ENCODE data around the gene NCLN. TPM values are rescaled to one million over a fixed set of nuclear protein-coding genes. Genes with fewer than 3 reads are reported as not detected.

The NCLN gene
- polyA plus RNA-seq, 3 donors from 2014 or later: 22.8 to 58.8 (median 55.2) TPM

DNA sequence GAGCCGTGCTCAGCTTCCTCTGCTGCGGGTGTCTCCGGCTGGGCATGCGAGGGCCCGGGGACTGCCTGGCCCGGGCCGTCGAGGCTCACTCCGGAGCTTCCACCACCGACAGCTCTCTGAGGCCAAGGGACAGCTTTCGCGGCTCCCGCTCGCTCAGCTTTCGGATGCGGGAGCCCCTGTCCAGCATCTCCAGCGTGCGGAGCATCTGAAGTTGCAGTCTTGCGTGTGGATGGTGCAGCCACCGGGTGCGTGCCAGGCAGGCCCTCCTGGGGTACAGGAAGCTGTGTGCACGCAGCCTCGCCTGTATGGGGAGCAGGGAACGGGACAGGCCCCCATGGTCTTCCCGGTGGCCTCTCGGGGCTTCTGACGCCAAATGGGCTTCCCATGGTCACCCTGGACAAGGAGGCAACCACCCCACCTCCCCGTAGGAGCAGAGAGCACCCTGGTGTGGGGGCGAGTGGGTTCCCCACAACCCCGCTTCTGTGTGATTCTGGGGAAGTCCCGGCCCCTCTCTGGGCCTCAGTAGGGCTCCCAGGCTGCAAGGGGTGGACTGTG lies 5.9 kb upstream of the NCLN start:
- Mint-ChIP-seq H3K27ac (peak overlapping the region; percentile 89 to 98 (median 96)), H3K9me3 (no peaks in the 10 kb centered on the region), H3K27me3 (ENCODE audit: low read depth in 3 of 3) (peaks cover 19 to 21% (median 20%) of the 10 kb centered on the region in 3 donors), H3K4me1 (peaks cover 49 to 59% of the 10 kb centered on the region in 2 donors), H3K4me3 (peak overlapping the region; percentile 98 to 100 (median 100)), H3K36me3 (peaks cover 8 to 13% (median 9%) of the 10 kb centered on the region in 3 donors)
- DNase-seq: peak in 1 of 3 donors; percentile 35

DNA sequence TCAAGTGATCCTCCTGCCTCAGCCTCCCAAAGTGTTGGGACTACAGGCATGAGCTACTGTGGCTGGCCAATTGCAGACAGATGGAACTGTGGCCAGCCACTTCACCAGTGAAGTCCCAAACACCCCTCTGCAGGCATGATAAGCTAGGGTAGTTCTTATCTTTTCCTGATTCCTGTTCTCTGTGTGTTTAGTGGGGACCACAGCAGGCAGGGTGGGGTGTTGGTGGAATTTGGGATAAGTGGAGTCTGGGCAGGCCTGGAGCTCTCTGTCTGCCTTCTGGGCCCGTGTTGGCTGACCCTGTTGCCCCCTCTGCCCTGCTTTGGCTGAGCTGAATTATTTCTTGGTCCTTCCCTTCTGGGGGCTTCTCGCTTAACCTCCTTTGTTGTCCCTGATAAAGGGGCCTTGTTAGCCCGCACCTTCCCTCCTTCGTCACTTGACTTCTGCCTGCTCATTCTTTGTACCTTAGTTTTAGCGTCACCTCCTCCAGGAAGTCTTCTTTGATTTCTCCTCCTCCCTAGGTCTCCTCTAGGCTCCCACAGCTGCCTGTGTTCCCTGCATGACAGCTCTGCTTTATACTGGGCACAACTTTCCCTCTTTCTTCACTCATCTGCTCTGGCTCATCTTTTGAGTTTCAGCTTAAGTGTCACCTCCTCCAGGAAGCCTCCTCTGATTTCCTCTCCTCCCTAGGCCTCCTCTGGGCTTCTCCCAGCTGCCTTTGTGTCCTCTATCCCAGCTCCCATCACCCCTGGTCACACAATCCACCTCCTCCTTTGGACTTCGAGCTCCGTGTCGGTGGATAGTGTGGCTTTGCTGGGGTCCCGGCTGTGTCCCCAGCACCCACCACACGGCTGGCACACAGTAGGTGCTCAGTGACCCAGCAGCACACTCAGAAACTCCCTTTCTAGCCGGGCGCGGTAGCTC lies 1.7 kb upstream of the NCLN start:
- H3K4me1 Mint-ChIP-seq: peaks cover 60 to 66% of the 10 kb centered on the region in 2 donors
- no peak for DNase-seq

DNA sequence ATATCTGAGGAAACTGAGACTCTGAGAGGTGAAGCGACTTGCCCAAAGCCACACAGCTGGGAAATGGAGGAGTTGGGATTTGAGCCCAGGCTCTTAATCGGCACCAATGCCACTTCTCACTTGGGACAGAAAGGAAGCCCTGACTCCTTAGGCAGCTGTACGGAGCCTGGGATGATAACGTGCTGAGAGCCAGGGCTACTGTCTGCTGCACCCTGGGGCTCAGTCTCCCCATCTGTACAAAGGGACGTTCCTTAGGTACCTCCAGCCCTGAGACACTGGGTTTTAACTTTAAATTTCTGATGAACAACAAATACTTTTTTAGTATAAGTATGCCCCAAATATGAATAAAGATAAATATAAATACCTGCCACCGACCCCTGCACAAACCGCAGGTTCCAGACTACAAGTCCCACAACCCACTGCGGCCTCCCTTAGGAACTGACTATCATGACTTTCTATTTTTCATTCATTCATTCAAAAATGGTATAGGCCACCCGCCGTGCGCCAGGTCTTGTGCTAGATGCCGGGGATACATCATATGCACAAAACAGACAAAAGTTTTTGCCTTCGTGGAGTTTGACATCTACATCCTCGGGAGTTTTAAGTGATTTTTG lies 776 bp upstream of the NCLN start:
- peak overlapping the region; percentile 90 to 97 (median 94) for H3K27ac Mint-ChIP-seq
- H3K36me3 Mint-ChIP-seq: peaks cover 8 to 13% (median 9%) of the 10 kb centered on the region in 3 donors
- no peak for DNase-seq
- no peaks in the 10 kb centered on the region for H3K9me3 Mint-ChIP-seq
- H3K27me3 Mint-ChIP-seq (ENCODE audit: low read depth in 3 of 3): peaks cover 7 to 15% (median 10%) of the 10 kb centered on the region in 3 donors
- peak overlapping the region; percentile 90 to 97 (median 94) for H3K4me3 Mint-ChIP-seq
- H3K4me1 Mint-ChIP-seq: peaks cover 66 to 70% of the 10 kb centered on the region in 2 donors

More for the DNA sequence above, 1.7 kb upstream of the NCLN start:
- Mint-ChIP-seq H3K27ac (peak overlapping the region; percentile 78 to 97 (median 91)), H3K27me3 (ENCODE audit: low read depth in 3 of 3) (peaks cover 10 to 16% (median 15%) of the 10 kb centered on the region in 3 donors), H3K4me3 (peak overlapping the region; percentile 90 to 97 (median 94)), H3K36me3 (peaks cover 8 to 13% (median 9%) of the 10 kb centered on the region in 3 donors), H3K9me3 (no peaks in the 10 kb centered on the region)

DNA sequence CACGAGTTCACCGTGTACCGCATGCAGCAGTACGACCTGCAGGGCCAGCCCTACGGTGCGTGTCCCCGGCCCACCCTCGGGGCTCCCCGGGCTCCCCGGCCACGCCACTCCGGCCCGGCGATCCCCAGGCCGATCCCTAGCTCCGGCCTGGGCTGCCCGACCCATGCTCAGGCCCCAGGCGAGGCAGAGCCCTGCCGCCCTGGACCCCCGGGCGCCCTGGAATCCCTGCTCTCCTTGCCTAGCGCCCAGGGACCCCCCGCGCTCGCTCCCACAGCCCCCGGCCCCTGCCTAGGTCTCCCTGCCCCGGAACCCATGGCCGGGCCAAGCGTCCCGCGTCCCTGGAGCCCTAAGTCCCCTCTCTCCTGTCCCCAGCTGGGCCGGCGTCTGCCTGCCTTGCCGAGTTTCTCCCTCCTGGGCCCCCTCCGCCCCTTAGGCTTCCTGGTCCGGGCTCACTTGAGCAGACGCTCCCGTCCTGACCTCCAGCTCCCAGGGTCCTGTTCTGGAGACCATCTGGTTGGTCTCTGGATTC lies 494 bp downstream of the NCLN start:
- peaks cover 0 to 6% (median 4%) of the 10 kb centered on the region in 3 donors for H3K36me3 Mint-ChIP-seq
- peaks cover 5 to 10% (median 7%) of the 10 kb centered on the region in 3 donors for H3K27me3 Mint-ChIP-seq (ENCODE audit: low read depth in 3 of 3)
- H3K27ac Mint-ChIP-seq: peak overlapping the region; percentile 65 to 83 (median 78)
- no peaks in the 10 kb centered on the region for H3K9me3 Mint-ChIP-seq
- H3K4me3 Mint-ChIP-seq: peak overlapping the region; percentile 80 to 84 (median 82)
- peaks cover 58 to 60% of the 10 kb centered on the region in 2 donors for H3K4me1 Mint-ChIP-seq
- no peak for DNase-seq

DNA sequence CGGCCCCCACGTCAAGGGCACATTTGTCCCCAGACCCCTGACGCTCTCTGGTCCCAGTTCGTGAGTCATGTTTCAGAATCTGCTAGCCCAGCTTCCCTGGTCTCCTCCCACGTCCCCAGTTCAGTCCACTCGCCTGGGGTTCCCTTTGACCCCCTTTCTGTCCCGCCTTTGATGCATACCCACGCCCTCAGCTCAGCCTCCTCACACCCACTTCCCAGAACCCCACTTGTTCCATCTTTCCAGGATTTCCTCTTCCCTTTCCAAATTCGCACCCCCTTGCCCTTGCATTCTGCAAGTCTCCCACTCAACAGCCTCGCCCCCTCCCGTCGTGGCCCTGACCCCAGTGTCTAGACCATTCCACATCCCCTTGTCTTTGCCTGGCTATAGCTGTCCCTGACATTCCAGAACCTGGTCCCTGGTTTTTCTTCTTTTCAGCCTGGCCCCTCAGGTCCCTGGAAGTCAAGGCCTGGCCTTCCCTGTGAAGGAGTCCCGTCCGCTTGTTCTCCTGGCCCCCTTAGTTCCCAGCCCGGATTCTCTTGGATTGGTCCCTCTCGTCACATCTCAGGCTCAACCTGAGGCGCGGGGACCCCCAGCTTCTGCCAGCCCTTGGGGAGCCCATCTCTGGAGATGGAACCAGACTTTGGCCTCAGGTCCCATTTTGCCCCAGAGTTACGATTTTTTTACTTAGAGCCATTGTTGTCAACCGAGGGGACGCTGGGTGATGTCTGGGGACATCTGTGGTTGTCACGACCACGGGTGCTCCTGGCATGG lies 1.3 kb downstream of the NCLN start:
- H3K4me1 Mint-ChIP-seq: peaks cover 54 to 60% of the 10 kb centered on the region in 2 donors

DNA sequence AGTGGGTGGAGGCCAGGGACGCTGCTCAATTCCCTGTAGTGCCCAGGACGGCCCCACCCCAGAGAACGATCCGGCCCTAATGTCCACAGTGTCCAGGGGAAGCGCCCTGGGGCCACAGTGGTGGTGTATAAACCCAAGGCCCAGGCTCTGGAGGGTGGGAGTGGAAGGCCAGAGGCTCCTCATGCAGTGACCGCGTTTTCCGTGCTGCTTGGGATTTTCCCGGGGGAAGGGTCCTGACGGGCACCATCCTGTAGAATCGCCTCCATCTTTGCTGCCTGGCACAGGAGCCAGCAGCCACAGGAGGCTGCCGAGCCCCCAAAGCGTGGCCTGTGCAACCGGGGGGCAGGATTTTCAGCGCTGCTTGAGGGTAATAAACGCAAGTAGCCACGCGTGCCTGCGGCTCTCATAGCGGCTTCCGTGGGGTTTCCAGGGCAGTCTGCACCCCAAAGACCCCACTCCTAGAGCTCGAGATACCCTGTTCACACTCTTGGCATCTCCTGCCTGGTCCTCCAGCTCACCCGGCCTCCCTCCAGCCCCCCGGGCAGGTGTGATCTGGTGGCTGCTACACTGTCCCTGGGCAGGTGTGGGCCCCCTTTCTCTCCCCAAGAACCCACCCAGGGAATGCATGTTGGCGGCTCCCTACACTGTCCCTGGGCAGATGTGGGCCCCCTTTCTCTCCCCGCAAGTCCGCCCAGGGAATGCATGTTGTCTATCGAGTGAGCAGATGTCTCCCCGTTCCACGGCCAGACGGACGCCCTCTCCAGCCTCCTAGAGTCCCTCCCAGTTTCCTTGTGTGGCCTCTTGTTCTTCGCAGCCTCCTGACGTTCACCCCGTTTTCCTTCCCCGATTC lies 2.2 kb downstream of the NCLN start:
- H3K4me3 Mint-ChIP-seq: peak overlapping the region in 4 of 5 donors; percentile 26 to 82 (median 42)
- H3K27ac Mint-ChIP-seq: peak overlapping the region in 2 of 6 donors; percentile 16 to 28
- H3K36me3 Mint-ChIP-seq: peaks cover 0 to 6% (median 4%) of the 10 kb centered on the region in 3 donors
- peaks cover 5 to 10% (median 7%) of the 10 kb centered on the region in 3 donors for H3K27me3 Mint-ChIP-seq (ENCODE audit: low read depth in 3 of 3)
- H3K4me1 Mint-ChIP-seq: peaks cover 49 to 57% of the 10 kb centered on the region in 2 donors
- H3K9me3 Mint-ChIP-seq: no peaks in the 10 kb centered on the region
- DNase-seq: no peak

More for the DNA sequence above, 1.3 kb downstream of the NCLN start:
- Mint-ChIP-seq H3K36me3 (peaks cover 0 to 6% (median 4%) of the 10 kb centered on the region in 3 donors), H3K27ac (peak overlapping the region; percentile 62 to 83 (median 78)), H3K9me3 (no peaks in the 10 kb centered on the region), H3K4me3 (peak overlapping the region; percentile 80 to 84 (median 82)), H3K27me3 (ENCODE audit: low read depth in 3 of 3) (peaks cover 5 to 10% (median 7%) of the 10 kb centered on the region in 3 donors)
- DNase-seq: no peak

DNA sequence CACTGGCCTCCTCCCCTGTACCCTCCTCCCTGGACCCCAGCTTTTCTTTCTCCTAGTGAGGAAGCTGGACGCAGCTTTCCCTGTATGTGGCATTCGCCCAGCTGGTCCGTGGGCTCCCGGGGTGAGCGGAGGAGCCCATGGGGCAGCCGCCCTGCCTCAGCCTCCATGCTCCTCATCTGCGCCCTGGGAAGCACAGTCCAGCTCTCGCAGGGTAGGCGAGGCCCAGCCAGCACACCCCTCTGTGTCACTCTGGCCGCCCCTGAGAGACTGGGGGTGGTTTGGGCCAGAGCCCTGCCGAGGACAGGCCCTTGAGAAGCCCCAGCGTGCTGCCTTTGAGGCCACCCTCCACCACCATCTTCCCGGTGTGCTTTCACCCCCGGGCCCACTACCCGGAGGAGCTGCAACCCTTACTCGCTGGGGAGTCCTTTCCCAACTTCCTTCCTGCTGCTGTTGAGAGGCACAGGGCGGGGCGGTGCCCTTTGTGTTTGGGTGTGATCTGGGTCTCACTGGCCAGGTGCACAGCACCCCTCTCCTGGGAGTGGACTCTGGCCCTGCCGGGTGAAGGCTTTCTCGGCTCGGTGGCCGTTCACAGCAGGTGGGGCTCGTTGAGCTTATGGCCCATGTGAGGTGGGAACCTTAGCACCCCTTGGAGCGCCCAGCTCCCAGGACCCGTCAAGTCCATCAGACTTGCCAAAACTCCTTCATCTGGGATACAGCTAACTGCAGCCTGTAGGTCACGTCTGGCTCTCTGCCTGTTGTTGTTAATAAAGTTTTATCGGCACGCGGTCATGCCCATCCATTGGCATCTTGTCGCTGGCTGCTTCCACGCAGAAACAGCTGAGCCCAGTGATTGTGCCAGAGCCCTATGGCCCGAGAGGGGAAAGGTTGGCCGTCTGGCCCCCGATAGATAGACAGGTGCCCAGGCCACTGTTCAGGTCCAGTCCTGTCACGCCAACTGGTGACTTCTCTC lies 3.2 kb downstream of the NCLN start:
- Mint-ChIP-seq H3K36me3 (peaks cover 0 to 5% (median 3%) of the 10 kb centered on the region in 3 donors), H3K4me1 (peaks cover 42 to 50% of the 10 kb centered on the region in 2 donors), H3K27ac (peak overlapping the region in 2 of 6 donors; percentile 28 to 50), H3K27me3 (ENCODE audit: low read depth in 3 of 3) (peaks cover 5 to 9% (median 7%) of the 10 kb centered on the region in 3 donors), H3K9me3 (no peaks in the 10 kb centered on the region), H3K4me3 (peak overlapping the region in 3 of 5 donors; percentile 33 to 51 (median 40))
- no peak for DNase-seq

DNA sequence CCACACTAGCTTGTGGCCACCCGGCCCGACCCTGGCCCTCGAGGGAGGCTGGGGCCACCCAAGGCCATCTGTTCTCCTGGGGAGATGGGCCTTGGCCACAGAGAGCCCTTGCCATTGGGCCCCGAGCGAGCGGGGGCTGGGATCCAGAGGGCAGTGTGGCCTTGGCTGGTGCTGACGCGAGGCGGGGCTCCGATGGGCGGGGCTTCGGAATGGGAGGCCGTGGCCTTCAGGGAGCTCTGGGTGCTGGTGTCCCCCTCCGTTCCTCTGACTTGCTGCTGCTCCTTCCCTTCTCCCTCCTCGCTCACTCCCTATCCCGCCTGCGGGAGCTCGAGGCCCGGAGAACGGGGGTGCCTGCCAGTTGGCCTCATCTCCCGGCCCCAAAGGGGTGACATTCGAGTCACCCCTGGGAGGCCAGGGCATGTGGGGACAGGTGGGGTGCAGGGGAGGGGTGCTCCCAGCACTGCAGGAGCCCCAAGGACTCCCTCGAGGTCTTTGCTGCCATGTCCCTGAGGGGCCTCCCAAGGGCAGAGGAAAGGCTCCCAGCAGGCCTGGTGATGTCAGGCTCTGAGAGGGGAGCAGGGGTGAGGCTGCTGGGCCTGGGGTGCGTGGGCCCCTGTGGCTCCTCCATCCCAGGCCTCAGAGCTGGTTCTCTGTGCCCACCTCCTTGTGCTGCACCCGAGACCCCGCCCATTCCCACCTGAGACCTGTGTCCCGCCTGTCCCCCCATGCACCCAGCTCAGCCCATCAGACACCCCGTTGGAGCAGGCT lies 4.2 kb downstream of the NCLN start:
- Mint-ChIP-seq H3K27ac (no peak overlapping the region), H3K27me3 (ENCODE audit: low read depth in 3 of 3) (peaks cover 5 to 7% (median 7%) of the 10 kb centered on the region in 3 donors), H3K4me1 (peaks cover 32 to 40% of the 10 kb centered on the region in 2 donors), H3K4me3 (no peak overlapping the region), H3K9me3 (no peaks in the 10 kb centered on the region), H3K36me3 (peaks cover 0 to 6% (median 0%) of the 10 kb centered on the region in 3 donors)
- DNase-seq: no peak

DNA sequence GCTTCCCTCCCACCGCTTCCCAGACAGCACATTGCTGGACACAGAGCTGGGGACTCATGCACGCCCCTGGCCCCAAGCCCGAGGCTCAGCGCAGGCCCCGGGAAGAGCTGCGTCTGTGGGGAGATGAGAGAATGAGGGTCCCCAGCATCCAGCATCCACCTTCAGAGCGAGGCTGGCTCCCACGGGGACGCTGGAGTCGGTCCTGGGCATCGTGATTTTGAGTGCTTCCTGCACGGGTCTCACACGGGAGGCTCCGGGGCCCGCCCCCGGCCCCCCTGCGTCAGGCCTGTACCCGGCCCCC lies 4.7 kb downstream of the NCLN start:
- Mint-ChIP-seq H3K27ac (no peak overlapping the region), H3K9me3 (no peaks in the 10 kb centered on the region), H3K4me1 (peaks cover 28 to 35% of the 10 kb centered on the region in 2 donors)

DNA sequence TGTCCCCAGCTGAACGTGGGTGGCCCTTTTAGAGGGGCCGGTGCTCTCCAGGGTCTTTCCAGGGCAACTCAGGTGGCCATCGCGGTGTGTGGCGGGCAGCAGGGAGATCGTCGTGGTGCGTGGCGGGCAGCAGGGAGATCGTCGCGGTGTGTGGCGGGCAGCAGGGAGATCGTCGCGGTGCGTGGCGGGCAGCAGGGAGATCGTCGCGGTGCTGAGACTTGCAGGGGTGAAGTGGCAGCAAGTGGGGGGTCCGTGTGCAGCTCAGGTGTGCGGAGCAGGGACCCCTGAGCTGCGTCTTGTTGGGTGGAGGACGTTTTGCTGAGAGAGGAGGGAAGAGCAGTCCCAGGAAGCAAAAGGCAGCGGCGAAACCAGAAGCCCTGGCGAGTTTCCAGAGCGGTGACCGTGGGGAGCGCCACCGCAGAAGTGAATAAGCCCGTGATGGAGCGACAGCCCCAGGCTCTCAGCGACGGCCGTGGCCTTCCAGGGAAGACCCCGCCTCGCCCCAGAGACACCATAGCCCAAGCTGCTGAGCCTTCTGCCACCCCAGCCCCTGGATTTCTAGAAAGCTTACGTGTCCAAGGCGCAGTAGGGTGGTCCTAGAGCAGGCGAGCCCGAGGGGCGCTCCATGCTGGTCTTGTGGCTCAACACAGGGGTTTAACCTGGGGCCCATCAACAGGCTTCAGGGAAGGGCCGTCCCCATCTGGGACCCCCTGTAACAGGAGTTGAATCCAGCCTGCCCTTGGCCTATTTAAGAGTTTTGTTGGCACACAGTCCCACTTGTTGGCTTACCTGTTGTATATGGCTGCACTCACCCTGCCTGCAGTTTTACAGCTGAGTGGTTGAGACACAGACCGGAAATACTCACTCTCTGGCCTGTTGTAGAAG lies 5.4 kb downstream of the NCLN start:
- no peak overlapping the region for H3K4me3 Mint-ChIP-seq

More for the DNA sequence above, 4.7 kb downstream of the NCLN start:
- H3K27me3 Mint-ChIP-seq (ENCODE audit: low read depth in 3 of 3): peaks cover 4 to 6% (median 5%) of the 10 kb centered on the region in 3 donors
- peaks cover 0 to 6% (median 0%) of the 10 kb centered on the region in 3 donors for H3K36me3 Mint-ChIP-seq
- DNase-seq: no peak
- no peak overlapping the region for H3K4me3 Mint-ChIP-seq

More for the DNA sequence above, 5.4 kb downstream of the NCLN start:
- no peak for DNase-seq
- Mint-ChIP-seq H3K9me3 (no peaks in the 10 kb centered on the region), H3K4me1 (peaks cover 25 to 33% of the 10 kb centered on the region in 2 donors), H3K27me3 (ENCODE audit: low read depth in 3 of 3) (peaks cover 3% of the 10 kb centered on the region in 3 donors), H3K27ac (peak overlapping the region in 2 of 6 donors; percentile 12 to 57), H3K36me3 (peaks cover 0 to 9% (median 0%) of the 10 kb centered on the region in 3 donors)

Data from immature natural killer cell (primary cell).